GM20000 (cell line): ENCODE data around the gene CHMP5.
A peak's percentile ranks its signal among the peaks of the same experiment; 100 is the strongest.

Experiments
- DNase-seq: peaks from one replicate; pipeline ENCODE4 v3.0.0; 2012; ENCODE audit warnings: low spot score
- CTCF ChIP-seq: IDR thresholded peaks from 2 replicates; pipeline ENCODE4 v1.5.1; 2012; ENCODE audit warnings: mild to moderate bottlenecking, control low read depth; ENCODE audit errors: extremely low read depth, missing control alignments

Gene CHMP5

GRCh38 chr9:33277484-33277883 is 12.6 kb downstream of the CHMP5 start:
- no peak for DNase-seq
- TF ChIP-seq CTCF, result no peak

GRCh38 chr9:33285502-33285901 is 20.7 kb downstream of the CHMP5 start:
- TF ChIP-seq CTCF, result no peak
- no peak for DNase-seq

GRCh38 chr9:33287087-33287490 is 22.2 kb downstream of the CHMP5 start:
- peak; percentile 63 for DNase-seq
- TF ChIP-seq CTCF, result peak; percentile 68

GRCh38 chr9:33288235-33288634 is 23.4 kb downstream of the CHMP5 start:
- no peak for DNase-seq
- TF ChIP-seq CTCF, result no peak

GRCh38 chr9:33288828-33289483 is 24.1 kb downstream of the CHMP5 start:
- no peak for DNase-seq
- no peak for TF ChIP-seq CTCF

GRCh38 chr9:33289496-33289895 is 24.6 kb downstream of the CHMP5 start:
- no peak for TF ChIP-seq CTCF

GRCh38 chr9:33289936-33290246 is 25.0 kb downstream of the CHMP5 start:
- TF ChIP-seq CTCF, result no peak
- no peak for DNase-seq

More at GRCh38 chr9:33289496-33289895, 24.6 kb downstream of the CHMP5 start:
- DNase-seq, result no peak
